Effector memory CD8-positive, alpha-beta T cell (primary cell): ENCODE results near the gene RPN2.

Experiments used
- ATAC-seq: fragments of 150-1000 bp; cut with Tn5 transposase; replicated peaks from 2 replicates; pipeline ENCODE4 v1.10.0; 2021; ENCODE audit warnings: mild to moderate bottlenecking, moderate library complexity
- DNase-seq, 3 experiments: peaks; one replicate each; pipeline ENCODE4 v3.0.0; 2021
- H3K27ac Mint-ChIP-seq, 2 donors: one replicate each; pipeline ENCODE4 v1.8.0; 2022; ENCODE audit warnings: mild to moderate bottlenecking in 2 of 2, mixed read lengths in 2 of 2, moderate library complexity in 2 of 2
- H3K27me3 Mint-ChIP-seq, 2 donors: one replicate each; pipeline ENCODE4 v1.8.0; 2022; ENCODE audit warnings: mixed read lengths in 2 of 2
- H3K36me3 Mint-ChIP-seq: one replicate; pipeline ENCODE4 v1.8.0; 2022; ENCODE audit warnings: mild to moderate bottlenecking, moderate library complexity, mixed read lengths; ENCODE audit not compliant: insufficient read depth
- H3K4me1 Mint-ChIP-seq, 2 donors: one replicate each; pipeline ENCODE4 v1.8.0; 2022; ENCODE audit warnings: low read depth in 2 of 2, mixed read lengths in 2 of 2
- H3K4me3 Mint-ChIP-seq, 2 donors: one replicate each; pipeline ENCODE4 v1.8.0; 2022; ENCODE audit warnings: mild to moderate bottlenecking in 2 of 2, mixed read lengths in 2 of 2, moderate library complexity in 2 of 2
- H3K9me3 Mint-ChIP-seq, 2 donors: one replicate each; pipeline ENCODE4 v1.8.0; 2022; ENCODE audit warnings: mixed read lengths in 2 of 2

Gene RPN2

DNA sequence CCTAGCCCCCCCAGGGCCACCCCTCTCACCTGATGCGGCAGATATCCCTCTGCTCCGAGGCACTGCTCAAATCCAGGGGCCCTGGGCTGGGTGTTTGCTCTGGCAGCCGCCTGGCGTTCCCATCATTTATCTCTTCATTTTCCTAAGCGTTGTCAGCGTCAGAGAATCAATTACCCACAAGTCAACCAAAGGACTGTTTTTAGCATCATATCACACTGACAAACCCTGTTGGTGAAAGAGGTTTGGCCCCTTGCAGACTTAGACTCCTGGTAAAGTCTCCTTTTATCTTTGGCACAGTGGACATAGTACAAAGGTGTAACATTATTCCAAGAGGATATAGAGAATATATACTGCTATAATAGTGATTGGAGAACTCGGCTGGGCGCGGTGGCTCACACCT lies 82.6 kb downstream of the RPN2 start, which contains the start of gene GHRH:
GHRH (minus strand) TSS at position 101 of the 400 bp plus-strand sequence. CDS start 4,925 bp downstream, outside the sequence.
- DNase-seq (no peak), ATAC-seq (no peak)
- H3K27me3 Mint-ChIP-seq = peaks cover 29 to 48% of the 10 kb centered on the region in 2 donors
- peaks cover 2% of the 10 kb centered on the region for H3K36me3 Mint-ChIP-seq
- no peak within 1 kb of the TSS for H3K4me3 Mint-ChIP-seq
- H3K4me1 Mint-ChIP-seq = no peaks in the 10 kb centered on the region
- H3K9me3 Mint-ChIP-seq = no peaks in the 10 kb centered on the region
- no peak within 1 kb of the TSS for H3K27ac Mint-ChIP-seq

GRCh38 chr20:37262505-37262904 lies 83.4 kb downstream of the RPN2 start:
- Mint-ChIP-seq H3K36me3 (peaks cover 2% of the 10 kb centered on the region), H3K4me1 (no peaks in the 10 kb centered on the region)
- no peak for ATAC-seq

GRCh38 chr20:37263686-37264085 lies 84.6 kb downstream of the RPN2 start:
- ATAC-seq (no peak), DNase-seq (no peak)
- H3K27me3 Mint-ChIP-seq = peaks cover 37 to 40% of the 10 kb centered on the region in 2 donors
- no peaks in the 10 kb centered on the region for H3K9me3 Mint-ChIP-seq
- no peaks in the 10 kb centered on the region for H3K4me1 Mint-ChIP-seq
- H3K36me3 Mint-ChIP-seq = peaks cover 2% of the 10 kb centered on the region
- no peak overlapping the region for H3K27ac Mint-ChIP-seq
- H3K4me3 Mint-ChIP-seq = no peak overlapping the region

More at GRCh38 chr20:37262505-37262904, 83.4 kb downstream of the RPN2 start:
- H3K27me3 Mint-ChIP-seq = peaks cover 37 to 46% of the 10 kb centered on the region in 2 donors
- H3K27ac Mint-ChIP-seq = no peak overlapping the region
- no peak for DNase-seq
- H3K9me3 Mint-ChIP-seq = no peaks in the 10 kb centered on the region
- no peak overlapping the region for H3K4me3 Mint-ChIP-seq

- H3K4me1 Mint-ChIP-seq = no peaks in the 10 kb centered on the region
- H3K27ac Mint-ChIP-seq = no peak overlapping the region
- no peaks in the 10 kb centered on the region for H3K9me3 Mint-ChIP-seq
- H3K4me3 Mint-ChIP-seq = no peak overlapping the region
- no peaks in the 10 kb centered on the region for H3K36me3 Mint-ChIP-seq
- ATAC-seq = no peak
- DNase-seq = no peak
- peaks cover 25 to 28% of the 10 kb centered on the region in 2 donors for H3K27me3 Mint-ChIP-seq
Observed at GRCh38 chr20:37265152-37265551, 86.0 kb downstream of the RPN2 start.

- Mint-ChIP-seq H3K4me1 (no peaks in the 10 kb centered on the region), H3K4me3 (no peak overlapping the region), H3K9me3 (no peaks in the 10 kb centered on the region), H3K27me3 (peaks cover 8 to 13% of the 10 kb centered on the region in 2 donors), H3K27ac (no peak overlapping the region), H3K36me3 (no peaks in the 10 kb centered on the region)
- ATAC-seq (no peak), DNase-seq (no peak)
Observed at GRCh38 chr20:37266940-37267666, 88.0 kb downstream of the RPN2 start.

DNA sequence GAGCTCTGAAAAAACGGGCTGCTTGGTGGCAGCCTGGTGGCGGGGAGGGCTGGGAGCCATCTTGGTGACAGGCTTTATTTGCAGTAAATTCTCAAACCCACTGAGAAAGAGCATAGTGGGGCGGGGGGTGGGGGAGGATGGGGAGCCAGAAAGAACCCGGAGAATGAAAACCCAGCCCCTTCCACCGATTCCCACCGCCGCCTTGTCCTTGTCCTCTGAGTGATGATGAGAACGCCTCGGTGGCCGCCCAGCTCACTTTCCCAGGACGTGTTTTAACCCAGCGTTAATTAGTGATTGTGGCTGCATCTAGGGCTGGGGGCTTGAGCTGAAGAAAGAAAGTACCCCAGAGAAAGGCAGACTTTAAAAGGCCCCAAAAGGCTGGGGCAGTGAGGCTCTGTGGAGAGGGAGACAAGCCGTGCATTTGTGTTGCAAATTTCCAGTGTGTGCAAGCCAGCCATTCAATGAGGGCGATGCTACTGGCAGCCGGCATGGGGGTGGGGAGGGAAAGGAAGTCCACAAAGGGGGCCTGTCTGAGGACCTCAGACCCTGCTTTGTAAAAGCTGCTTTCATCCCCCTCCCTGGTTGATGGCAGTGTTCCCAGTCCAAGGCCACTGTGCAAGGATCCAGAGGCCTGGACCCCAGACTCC lies 88.7 kb downstream of the RPN2 start:
- H3K9me3 Mint-ChIP-seq = no peaks in the 10 kb centered on the region

GRCh38 chr20:37270576-37271420 lies 91.7 kb downstream of the RPN2 start:
- DNase-seq (no peak), ATAC-seq (peak; percentile 45)
- Mint-ChIP-seq H3K4me1 (no peaks in the 10 kb centered on the region), H3K4me3 (no peak overlapping the region), H3K36me3 (no peaks in the 10 kb centered on the region), H3K27ac (no peak overlapping the region), H3K9me3 (no peaks in the 10 kb centered on the region), H3K27me3 (peaks cover 0 to 8% of the 10 kb centered on the region in 2 donors)

More for the DNA sequence above, 88.7 kb downstream of the RPN2 start:
- Mint-ChIP-seq H3K27ac (no peak overlapping the region), H3K4me3 (no peak overlapping the region), H3K36me3 (no peaks in the 10 kb centered on the region), H3K27me3 (peaks cover 1 to 8% of the 10 kb centered on the region in 2 donors), H3K4me1 (no peaks in the 10 kb centered on the region)
- ATAC-seq = no peak
- DNase-seq = no peak

- Mint-ChIP-seq H3K9me3 (no peaks in the 10 kb centered on the region), H3K4me3 (no peak overlapping the region), H3K27ac (no peak overlapping the region), H3K36me3 (no peaks in the 10 kb centered on the region), H3K4me1 (no peaks in the 10 kb centered on the region), H3K27me3 (peaks cover 0 to 8% of the 10 kb centered on the region in 2 donors)
- DNase-seq = no peak
- no peak for ATAC-seq
Observed at GRCh38 chr20:37271421-37271768, 92.3 kb downstream of the RPN2 start.

DNA sequence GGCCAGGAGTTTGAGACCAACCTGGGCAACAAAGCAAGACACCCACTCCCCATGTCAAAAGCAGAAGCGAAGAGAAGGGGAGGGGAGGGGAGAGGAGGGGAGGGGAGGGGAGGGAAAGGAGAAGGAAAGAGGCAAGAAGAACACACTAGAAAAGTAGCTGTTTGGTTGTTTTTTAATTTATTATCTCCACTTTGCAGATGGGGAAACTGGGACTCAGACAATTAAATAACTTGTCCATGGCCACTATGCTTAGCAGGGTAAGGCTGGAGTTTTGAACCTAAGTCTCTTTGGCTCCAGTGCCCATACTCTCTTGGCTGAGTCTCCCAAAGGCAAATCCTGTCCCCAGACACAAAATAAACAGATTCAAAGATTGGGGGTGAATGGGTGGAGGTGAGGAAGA lies 94.9 kb downstream of the RPN2 start:
- no peaks in the 10 kb centered on the region for H3K9me3 Mint-ChIP-seq
- DNase-seq (no peak), ATAC-seq (no peak)
- no peaks in the 10 kb centered on the region for H3K27me3 Mint-ChIP-seq
- no peaks in the 10 kb centered on the region for H3K36me3 Mint-ChIP-seq
- H3K4me3 Mint-ChIP-seq = no peak overlapping the region
- peaks cover 6 to 9% of the 10 kb centered on the region in 2 donors for H3K4me1 Mint-ChIP-seq
- no peak overlapping the region for H3K27ac Mint-ChIP-seq

GRCh38 chr20:37274851-37275524 lies 95.9 kb downstream of the RPN2 start:
- no peak overlapping the region for H3K27ac Mint-ChIP-seq

GRCh38 chr20:37276494-37277252 lies 97.5 kb downstream of the RPN2 start:
- peak; percentile 52 for ATAC-seq
- no peak for DNase-seq
- Mint-ChIP-seq H3K36me3 (no peaks in the 10 kb centered on the region), H3K9me3 (no peaks in the 10 kb centered on the region), H3K4me3 (peak overlapping the region; percentile 32 to 36), H3K27ac (peak overlapping the region in 1 of 2 donors; percentile 10), H3K27me3 (peaks cover 0 to 12% of the 10 kb centered on the region in 2 donors), H3K4me1 (peaks cover 6 to 9% of the 10 kb centered on the region in 2 donors)

More at GRCh38 chr20:37274851-37275524, 95.9 kb downstream of the RPN2 start:
- no peaks in the 10 kb centered on the region for H3K36me3 Mint-ChIP-seq
- H3K27me3 Mint-ChIP-seq = peaks cover 0 to 1% of the 10 kb centered on the region in 2 donors
- peaks cover 6 to 9% of the 10 kb centered on the region in 2 donors for H3K4me1 Mint-ChIP-seq
- ATAC-seq (no peak), DNase-seq (no peak)
- H3K9me3 Mint-ChIP-seq = no peaks in the 10 kb centered on the region
- no peak overlapping the region for H3K4me3 Mint-ChIP-seq

- no peaks in the 10 kb centered on the region for H3K9me3 Mint-ChIP-seq
- peaks cover 6 to 9% of the 10 kb centered on the region in 2 donors for H3K4me1 Mint-ChIP-seq
- no peak overlapping the region for H3K27ac Mint-ChIP-seq
- peaks cover 0 to 17% of the 10 kb centered on the region in 2 donors for H3K27me3 Mint-ChIP-seq
- DNase-seq (no peak), ATAC-seq (no peak)
- H3K4me3 Mint-ChIP-seq = no peak overlapping the region
- no peaks in the 10 kb centered on the region for H3K36me3 Mint-ChIP-seq
Observed at GRCh38 chr20:37277253-37277593, 98.1 kb downstream of the RPN2 start.
